HL-60 (cell line): ENCODE data around the gene HSP90AA1.

ENCODE experiments used
- DNase-seq, 2 experiments: peaks; one replicate each; pipeline ENCODE4 v3.0.0-alpha.2; 2010 to 2020; ENCODE audit warnings: low read depth in 1 of 2, low spot score in 1 of 2
- H3K27ac ChIP-seq: fragments of 250-450 bp; sonication (Bioruptor Pico); replicated peaks from 2 replicates; pipeline ENCODE4 v1.5.1; 2020; ENCODE audit warnings: mild to moderate bottlenecking, moderate library complexity
- H3K27me3 ChIP-seq: fragments of 250-450 bp; sonication (Bioruptor Pico); 2 replicates; pipeline ENCODE4 v1.5.1; 2021; ENCODE audit warnings: mild to moderate bottlenecking, moderate library complexity; ENCODE audit not compliant: insufficient read depth, poor library complexity, severe bottlenecking
- H3K4me3 ChIP-seq: replicated peaks from 2 replicates; pipeline ENCODE4 v1.5.1; 2011; ENCODE audit warnings: mild to moderate bottlenecking, control low read depth, low read length; ENCODE audit not compliant: insufficient read depth
- GABPA ChIP-seq: IDR thresholded peaks from 2 replicates; pipeline ENCODE4 v1.6.1; 2012; ENCODE audit warnings: low read depth
- POLR2AphosphoS5 ChIP-seq: IDR thresholded peaks from 2 replicates; pipeline ENCODE4 v1.6.1; 2012; ENCODE audit warnings: low read depth
- REST ChIP-seq: IDR thresholded peaks from 2 replicates; pipeline ENCODE4 v1.6.1; 2012; ENCODE audit warnings: low read depth; ENCODE audit not compliant: insufficient replicate concordance
- SPI1 ChIP-seq: IDR thresholded peaks from 2 replicates; pipeline ENCODE4 v1.6.1; 2012; ENCODE audit warnings: low read depth, mild to moderate bottlenecking, borderline replicate concordance
- TF ChIP-seq, protein P1 (sequence below): IDR thresholded peaks from one replicate; pipeline ENCODE4 v1.5.1; 2011; ENCODE audit warnings: low read length, control low read depth, inconsistent platforms; ENCODE audit not compliant: insufficient read depth

HSP90AA1 gene

DNA sequence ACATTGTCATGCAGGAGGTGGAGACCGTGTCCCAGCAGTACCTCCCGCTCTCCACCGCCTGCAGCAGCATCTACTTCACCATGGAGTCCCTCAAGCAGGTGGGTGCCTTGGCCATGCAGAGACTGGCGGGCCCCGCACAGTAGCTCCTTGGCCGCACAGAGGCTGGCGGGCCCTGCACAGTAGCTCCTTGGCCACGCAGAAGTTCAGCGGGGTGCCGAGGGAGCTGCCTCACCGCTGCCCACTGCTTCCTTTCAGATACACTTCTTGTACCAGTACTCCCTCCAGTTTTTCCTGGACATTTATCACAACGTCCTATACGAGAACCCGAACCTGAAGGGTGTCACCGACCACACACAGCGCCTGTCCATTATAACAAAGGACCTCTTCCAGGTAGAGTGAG lies 47.7 kb downstream of the HSP90AA1 start:
- DNase-seq = no peak
- H3K27ac ChIP-seq = no peak overlapping the region
- H3K4me3 ChIP-seq = no peak overlapping the region
- no peaks in the 10 kb centered on the region for H3K27me3 ChIP-seq
- no peak for TF ChIP-seq POLR2AphosphoS5
- no peak for TF ChIP-seq SPI1
- TF ChIP-seq, protein P1, sequence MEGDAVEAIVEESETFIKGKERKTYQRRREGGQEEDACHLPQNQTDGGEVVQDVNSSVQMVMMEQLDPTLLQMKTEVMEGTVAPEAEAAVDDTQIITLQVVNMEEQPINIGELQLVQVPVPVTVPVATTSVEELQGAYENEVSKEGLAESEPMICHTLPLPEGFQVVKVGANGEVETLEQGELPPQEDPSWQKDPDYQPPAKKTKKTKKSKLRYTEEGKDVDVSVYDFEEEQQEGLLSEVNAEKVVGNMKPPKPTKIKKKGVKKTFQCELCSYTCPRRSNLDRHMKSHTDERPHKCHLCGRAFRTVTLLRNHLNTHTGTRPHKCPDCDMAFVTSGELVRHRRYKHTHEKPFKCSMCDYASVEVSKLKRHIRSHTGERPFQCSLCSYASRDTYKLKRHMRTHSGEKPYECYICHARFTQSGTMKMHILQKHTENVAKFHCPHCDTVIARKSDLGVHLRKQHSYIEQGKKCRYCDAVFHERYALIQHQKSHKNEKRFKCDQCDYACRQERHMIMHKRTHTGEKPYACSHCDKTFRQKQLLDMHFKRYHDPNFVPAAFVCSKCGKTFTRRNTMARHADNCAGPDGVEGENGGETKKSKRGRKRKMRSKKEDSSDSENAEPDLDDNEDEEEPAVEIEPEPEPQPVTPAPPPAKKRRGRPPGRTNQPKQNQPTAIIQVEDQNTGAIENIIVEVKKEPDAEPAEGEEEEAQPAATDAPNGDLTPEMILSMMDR = no peak
- no peak for TF ChIP-seq GABPA

DNA sequence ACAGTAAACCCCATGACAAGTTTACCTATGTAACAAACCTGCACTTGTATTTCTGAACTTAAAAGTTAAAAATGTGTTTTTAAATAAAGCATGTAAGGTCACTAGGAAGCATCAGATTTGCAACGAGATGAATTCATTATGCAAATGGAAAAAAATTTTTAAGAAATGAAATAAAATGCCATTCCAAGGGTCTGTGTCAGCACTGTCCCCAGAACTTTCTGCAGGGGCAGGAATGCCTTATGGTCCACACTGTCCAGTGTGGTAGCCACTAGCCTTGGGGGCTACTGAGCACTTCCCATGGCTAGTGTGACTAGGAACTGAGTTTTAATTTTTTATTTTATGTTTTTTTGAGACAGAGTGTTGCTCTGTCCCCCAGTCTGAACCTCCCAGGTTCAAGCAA lies 49.2 kb downstream of the HSP90AA1 start:
- no peaks in the 10 kb centered on the region for H3K27me3 ChIP-seq
- H3K27ac ChIP-seq = no peak overlapping the region
- no peak for TF ChIP-seq REST
- TF ChIP-seq SPI1 = no peak
- no peak for TF ChIP-seq GABPA
- H3K4me3 ChIP-seq = no peak overlapping the region
- no peak for DNase-seq

GRCh38 chr14:102035914-102036313 lies 50.9 kb downstream of the HSP90AA1 start:
- Histone ChIP-seq H3K27ac (no peak overlapping the region), H3K4me3 (no peak overlapping the region), H3K27me3 (no peaks in the 10 kb centered on the region)
- no peak for TF ChIP-seq REST
- TF ChIP-seq POLR2AphosphoS5 = no peak
- TF ChIP-seq SPI1 = no peak
- TF ChIP-seq GABPA = no peak
- TF ChIP-seq, protein P1 = no peak
- no peak for DNase-seq

GRCh38 chr14:102034301-102034700 lies 52.5 kb downstream of the HSP90AA1 start:
- Histone ChIP-seq H3K4me3 (no peak overlapping the region), H3K27me3 (no peaks in the 10 kb centered on the region), H3K27ac (no peak overlapping the region)
- TF ChIP-seq, protein P1 = no peak
- no peak for TF ChIP-seq SPI1
- TF ChIP-seq REST = no peak
- no peak for TF ChIP-seq GABPA
- no peak for DNase-seq
